GM18951 (cell line): ENCODE measurements around the gene TOM1.

Source experiments
- POLR2A ChIP-seq: IDR thresholded peaks from 4 replicates; pipeline ENCODE4 v1.6.1; 2011; ENCODE audit warnings: mild to moderate bottlenecking; ENCODE audit not compliant: insufficient read length, insufficient read depth; ENCODE audit errors: extremely low read depth
- in situ Hi-C: fragments of 300-500 bp; cut with MboI; formaldehyde crosslinking; loops from one replicate; pipeline ENCODE4 v1.12.0; 2022; ENCODE audit warnings: low sequenced_read_pairs, mixed read lengths, inconsistent platforms; ENCODE audit not compliant: unreplicated experiment

The TOM1 gene

GRCh38 chr22:35296051-35296450, 3.6 kb upstream of the TOM1 start:
- in situ Hi-C loops, result no loop called here
- TF ChIP-seq POLR2A, result no peak

GRCh38 chr22:35299217-35299672, 449 bp upstream of the TOM1 start:
- TF ChIP-seq POLR2A, result no peak
- in situ Hi-C loops, result no loop called here

- in situ Hi-C loops, result no loop called here
Measured at GRCh38 chr22:35301372-35301874, 1.7 kb downstream of the TOM1 start.

GRCh38 chr22:35303029-35303624, 3.4 kb downstream of the TOM1 start:
- in situ Hi-C loops, result no loop called here

More at GRCh38 chr22:35301372-35301874, 1.7 kb downstream of the TOM1 start:
- TF ChIP-seq POLR2A, result no peak

GRCh38 chr22:35305525-35306070, 5.9 kb downstream of the TOM1 start:
- in situ Hi-C loops, result no loop called here
- no peak for TF ChIP-seq POLR2A

More at GRCh38 chr22:35303029-35303624, 3.4 kb downstream of the TOM1 start:
- TF ChIP-seq POLR2A, result no peak

GRCh38 chr22:35306350-35306967, 6.8 kb downstream of the TOM1 start:
- TF ChIP-seq POLR2A, result no peak

GRCh38 chr22:35307372-35307771, 7.7 kb downstream of the TOM1 start:
- in situ Hi-C loops, result no loop called here
- no peak for TF ChIP-seq POLR2A

More at GRCh38 chr22:35306350-35306967, 6.8 kb downstream of the TOM1 start:
- in situ Hi-C loops, result no loop called here

- in situ Hi-C loops, result no loop called here
- no peak for TF ChIP-seq POLR2A
Measured at GRCh38 chr22:35307892-35308291, 8.2 kb downstream of the TOM1 start.

- in situ Hi-C loops, result no loop called here
- no peak for TF ChIP-seq POLR2A
Measured at GRCh38 chr22:35308480-35309021, 8.9 kb downstream of the TOM1 start.

- no peak for TF ChIP-seq POLR2A
- in situ Hi-C loops, result no loop called here
Measured at GRCh38 chr22:35310556-35311550, 11.2 kb downstream of the TOM1 start.

GRCh38 chr22:35311551-35311999, 11.9 kb downstream of the TOM1 start:
- no peak for TF ChIP-seq POLR2A
- in situ Hi-C loops, result no loop called here
